Kidney tubule cell (primary cell): Measurements from ENCODE around the gene WDR72.
"Not testable (repeated sequence)": the region's sequence is repeated elsewhere in the genome, so short reads cannot be mapped to it uniquely, and the experiment has no call there.

Experiments
- DNase-seq: peaks from one replicate; pipeline ENCODE4 v3.0.0-alpha.2; 2018; ENCODE audit warnings: low spot score

The WDR72 gene

GRCh38 chr15:53590380-53590779 is 169.1 kb downstream of the WDR72 start:
- DNase-seq = no peak

- DNase-seq = peak; percentile 23
These were observed 169.9 kb downstream of the WDR72 start for GRCh38 chr15:53589520-53590057.

- DNase-seq = peak; percentile 96
These were observed 170.7 kb downstream of the WDR72 start for GRCh38 chr15:53588773-53589172.

GRCh38 chr15:53586799-53587198 is 172.7 kb downstream of the WDR72 start:
- DNase-seq = peak; percentile 36

- DNase-seq = no peak
These were observed 177.9 kb downstream of the WDR72 start for GRCh38 chr15:53581513-53581912.

GRCh38 chr15:53580366-53580765 is 179.1 kb downstream of the WDR72 start:
- peak; percentile 78 for DNase-seq

GRCh38 chr15:53576841-53577240 is 182.6 kb downstream of the WDR72 start:
- DNase-seq = no peak

- DNase-seq = peak; percentile 42
These were observed 186.4 kb downstream of the WDR72 start for GRCh38 chr15:53573091-53573490.

- peak; percentile 53 for DNase-seq
These were observed 189.5 kb downstream of the WDR72 start for GRCh38 chr15:53569751-53570480.

GRCh38 chr15:53566912-53567311 is 192.6 kb downstream of the WDR72 start:
- DNase-seq = no peak

GRCh38 chr15:53565721-53566120 is 193.7 kb downstream of the WDR72 start:
- no peak for DNase-seq

- DNase-seq = no peak
These were observed 194.8 kb downstream of the WDR72 start for GRCh38 chr15:53564647-53565046.

GRCh38 chr15:53563627-53564026 is 195.8 kb downstream of the WDR72 start:
- no peak for DNase-seq

GRCh38 chr15:53559364-53560277 is 199.8 kb downstream of the WDR72 start:
- peak; percentile 34 for DNase-seq

GRCh38 chr15:53558384-53558783 is 201.1 kb downstream of the WDR72 start:
- no peak for DNase-seq

GRCh38 chr15:53555226-53555625 is 204.2 kb downstream of the WDR72 start:
- DNase-seq = no peak

- DNase-seq = no peak
These were observed 209.7 kb downstream of the WDR72 start for GRCh38 chr15:53549697-53550305.

GRCh38 chr15:53548236-53548635 is 211.2 kb downstream of the WDR72 start:
- DNase-seq = no peak

GRCh38 chr15:53540626-53541300 is 218.7 kb downstream of the WDR72 start:
- not testable (repeated sequence) for DNase-seq

- no peak for DNase-seq
These were observed 219.6 kb downstream of the WDR72 start for GRCh38 chr15:53539878-53540277.

- peak; percentile 34 for DNase-seq
These were observed 222.9 kb downstream of the WDR72 start for GRCh38 chr15:53536479-53537120.
